Mesothelial cell of epicardium (in vitro differentiated cells): ENCODE measurements around the gene CNTROB. TPM values are rescaled to one million over a fixed set of nuclear protein-coding genes. Genes with fewer than 3 reads are reported as not detected.

Experiments used
- DNase-seq, 2 experiments: peaks; one replicate each; pipeline ENCODE4 v3.0.0; 2021; ENCODE audit warnings: low spot score in 2 of 2; ENCODE audit not compliant: unreplicated experiment in 2 of 2
- H3K27ac Mint-ChIP-seq: 2 replicates; pipeline ENCODE4 v1.8.0; 2021; ENCODE audit warnings: mixed read lengths
- H3K27me3 Mint-ChIP-seq: 2 replicates; pipeline ENCODE4 v1.8.0; 2021; ENCODE audit warnings: low read depth, mixed read lengths
- H3K36me3 Mint-ChIP-seq: 2 replicates; pipeline ENCODE4 v1.8.0; 2021; ENCODE audit warnings: mixed read lengths
- H3K4me1 Mint-ChIP-seq: 2 replicates; pipeline ENCODE4 v1.8.0; 2021; ENCODE audit warnings: mixed read lengths
- H3K4me3 Mint-ChIP-seq: 2 replicates; pipeline ENCODE4 v1.8.0; 2021; ENCODE audit warnings: mild to moderate bottlenecking, moderate library complexity, mixed read lengths
- H3K9me3 Mint-ChIP-seq: 2 replicates; pipeline ENCODE4 v1.8.0; 2021; ENCODE audit warnings: mixed read lengths
- CTCF ChIP-seq: fragments of 200-600 bp; sonication (generic); IDR thresholded peaks from one replicate; pipeline ENCODE4 v1.5.0; 2021; ENCODE audit warnings: antibody characterized with exemption; ENCODE audit not compliant: unreplicated experiment
- total RNA-seq: library from RNA; stranded (reverse); gene quantifications from 3 replicates; pipeline ENCODE4 v1.2.1, GENCODE V29; 2021

CNTROB gene
- total RNA-seq, 1 donor from 2014 or later: 51.5 TPM

GRCh38 chr17:7992516-7992915 is 60.5 kb downstream of the CNTROB start:
- Mint-ChIP-seq H3K27ac (no peak overlapping the region), H3K4me1 (peaks cover 7% of the 10 kb centered on the region), H3K36me3 (no peaks in the 10 kb centered on the region), H3K4me3 (no peak overlapping the region), H3K9me3 (no peaks in the 10 kb centered on the region), H3K27me3 (peaks cover 14% of the 10 kb centered on the region)
- no peak for TF ChIP-seq CTCF
- DNase-seq: no peak

GRCh38 chr17:7992924-7993323 is 60.9 kb downstream of the CNTROB start:
- no peaks in the 10 kb centered on the region for H3K36me3 Mint-ChIP-seq
- no peak for TF ChIP-seq CTCF
- no peaks in the 10 kb centered on the region for H3K9me3 Mint-ChIP-seq
- DNase-seq: no peak
- H3K4me3 Mint-ChIP-seq: no peak overlapping the region
- peaks cover 13% of the 10 kb centered on the region for H3K27me3 Mint-ChIP-seq
- H3K4me1 Mint-ChIP-seq: peaks cover 4% of the 10 kb centered on the region
- no peak overlapping the region for H3K27ac Mint-ChIP-seq

GRCh38 chr17:7993972-7994589 is 62.1 kb downstream of the CNTROB start:
- no peak for TF ChIP-seq CTCF
- no peak for DNase-seq
- no peaks in the 10 kb centered on the region for H3K9me3 Mint-ChIP-seq
- no peak overlapping the region for H3K27ac Mint-ChIP-seq
- H3K4me3 Mint-ChIP-seq: no peak overlapping the region
- H3K4me1 Mint-ChIP-seq: peaks cover 4% of the 10 kb centered on the region
- peaks cover 20% of the 10 kb centered on the region for H3K27me3 Mint-ChIP-seq
- no peaks in the 10 kb centered on the region for H3K36me3 Mint-ChIP-seq

DNA sequence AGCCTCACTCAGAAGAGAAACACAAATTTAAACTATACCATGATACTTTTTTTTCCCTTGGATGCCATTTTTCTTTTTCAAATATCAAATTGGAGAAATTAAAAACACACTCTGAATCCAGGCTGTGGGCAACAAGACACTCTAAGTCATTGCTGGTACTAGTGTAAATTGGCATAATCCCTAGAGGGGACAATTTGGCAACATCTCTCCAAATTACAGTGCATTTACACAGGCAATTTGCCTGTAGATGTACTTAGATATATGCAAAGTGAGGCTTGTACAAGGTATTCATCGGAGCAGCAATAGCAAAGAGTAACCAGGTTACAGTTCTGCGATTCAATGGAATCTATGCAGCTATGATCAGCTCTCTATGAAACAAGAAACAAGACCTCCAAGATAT is 63.7 kb downstream of the CNTROB start:
- Mint-ChIP-seq H3K4me3 (no peak overlapping the region), H3K9me3 (no peaks in the 10 kb centered on the region), H3K27ac (no peak overlapping the region), H3K4me1 (no peaks in the 10 kb centered on the region), H3K27me3 (peaks cover 30% of the 10 kb centered on the region), H3K36me3 (no peaks in the 10 kb centered on the region)
- no peak for DNase-seq
- TF ChIP-seq CTCF: no peak

DNA sequence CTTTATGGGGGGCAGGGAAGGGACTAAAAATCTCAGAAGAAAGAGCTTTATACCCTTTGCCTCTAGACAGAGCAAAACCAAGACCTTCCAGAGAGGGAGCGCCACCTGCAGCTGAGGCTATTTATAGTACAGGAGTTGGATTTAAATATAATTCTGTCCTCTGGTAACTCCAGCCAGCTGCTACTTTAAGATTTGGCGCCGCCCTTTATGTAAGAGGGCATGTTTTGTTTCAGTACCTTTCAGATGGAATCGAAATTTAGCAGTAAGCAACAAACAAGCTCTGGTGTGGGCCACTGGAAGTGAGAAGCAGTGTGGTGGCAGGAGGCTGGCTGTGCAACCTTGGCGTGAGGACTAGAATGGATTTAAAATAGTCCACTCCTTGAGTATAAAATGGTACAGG is 65.2 kb downstream of the CNTROB start:
- H3K36me3 Mint-ChIP-seq: no peaks in the 10 kb centered on the region
- no peak for TF ChIP-seq CTCF
- DNase-seq: no peak
- no peaks in the 10 kb centered on the region for H3K4me1 Mint-ChIP-seq
- peaks cover 42% of the 10 kb centered on the region for H3K27me3 Mint-ChIP-seq
- H3K9me3 Mint-ChIP-seq: no peaks in the 10 kb centered on the region
- H3K4me3 Mint-ChIP-seq: no peak overlapping the region
- no peak overlapping the region for H3K27ac Mint-ChIP-seq

Other genes starting within 250 kb of the CNTROB start
- 98.8 to 105 TPM (median 101 TPM) in 3 replicates for gene TP53, start 244.7 kb upstream of the CNTROB start, total RNA-seq
- gene WRAP53, start 243.7 kb upstream of the CNTROB start, total RNA-seq: 12.3 to 13.6 TPM (median 13.1 TPM) in 3 replicates
- gene EFNB3, start 227.0 kb upstream of the CNTROB start, total RNA-seq: 27.3 to 28.2 TPM (median 28.1 TPM) in 3 replicates
- gene DNAH2, start 214.5 kb upstream of the CNTROB start, total RNA-seq: 0.18 to 0.64 TPM (median 0.25 TPM) in 3 replicates
- 88.4 to 96.3 TPM (median 94.4 TPM) in 3 replicates for gene KDM6B, start 98.0 kb upstream of the CNTROB start, total RNA-seq
- 12.3 to 15.4 TPM (median 15.2 TPM) in 3 replicates for gene TMEM88, start 77.1 kb upstream of the CNTROB start, total RNA-seq
- gene NAA38, start 74.6 kb upstream of the CNTROB start, total RNA-seq: 63.9 to 67.2 TPM (median 66.4 TPM) in 3 replicates
- 12.5 to 13.0 TPM (median 13.0 TPM) in 3 replicates for gene CYB5D1, start 74.2 kb upstream of the CNTROB start, total RNA-seq
- 333 to 339 TPM (median 337 TPM) in 3 replicates for gene CHD3, start 43.4 kb upstream of the CNTROB start, total RNA-seq
- gene RNF227, start 15.9 kb upstream of the CNTROB start, total RNA-seq: 3.0 to 3.4 TPM (median 3.1 TPM) in 3 replicates
- 18.4 to 18.8 TPM (median 18.5 TPM) in 3 replicates for gene KCNAB3, start 2.4 kb upstream of the CNTROB start, total RNA-seq
- 98.7 to 119 TPM (median 111 TPM) in 3 replicates for gene TRAPPC1, start 260 bp upstream of the CNTROB start, total RNA-seq
- gene GUCY2D, start 70.4 kb downstream of the CNTROB start, total RNA-seq: 0.34 to 0.75 TPM (median 0.69 TPM) in 3 replicates
- gene ALOX15B, start 106.9 kb downstream of the CNTROB start, total RNA-seq: 0.09 TPM in 1 of 3 replicates, not detected in the others
- 0.70 TPM in 1 of 3 replicates, not detected in the others for gene ALOX12B, start 155.5 kb downstream of the CNTROB start, total RNA-seq
- 0.09 to 0.13 TPM in 2 of 3 replicates, not detected in the other for gene ALOXE3, start 186.3 kb downstream of the CNTROB start, total RNA-seq
- 0.45 to 0.75 TPM (median 0.66 TPM) in 3 replicates for gene HES7, start 191.9 kb downstream of the CNTROB start, total RNA-seq
- gene PER1, start 220.2 kb downstream of the CNTROB start, total RNA-seq: 55.2 to 70.2 TPM (median 58.0 TPM) in 3 replicates
- 51.3 to 55.3 TPM (median 54.8 TPM) in 3 replicates for gene VAMP2, start 230.7 kb downstream of the CNTROB start, total RNA-seq
- gene TMEM107, start 244.2 kb downstream of the CNTROB start, total RNA-seq: 22.0 to 23.2 TPM (median 22.6 TPM) in 3 replicates